Measurements from ENCODE around the gene ZDHHC13. TPM values are rescaled to one million over a fixed set of nuclear protein-coding genes. Genes with fewer than 3 reads are reported as not detected.

ZDHHC13 gene
- polyA plus RNA-seq, 1 of the 3 experiments (the other 2 are of a cell fraction): 8.2 TPM

DNA sequence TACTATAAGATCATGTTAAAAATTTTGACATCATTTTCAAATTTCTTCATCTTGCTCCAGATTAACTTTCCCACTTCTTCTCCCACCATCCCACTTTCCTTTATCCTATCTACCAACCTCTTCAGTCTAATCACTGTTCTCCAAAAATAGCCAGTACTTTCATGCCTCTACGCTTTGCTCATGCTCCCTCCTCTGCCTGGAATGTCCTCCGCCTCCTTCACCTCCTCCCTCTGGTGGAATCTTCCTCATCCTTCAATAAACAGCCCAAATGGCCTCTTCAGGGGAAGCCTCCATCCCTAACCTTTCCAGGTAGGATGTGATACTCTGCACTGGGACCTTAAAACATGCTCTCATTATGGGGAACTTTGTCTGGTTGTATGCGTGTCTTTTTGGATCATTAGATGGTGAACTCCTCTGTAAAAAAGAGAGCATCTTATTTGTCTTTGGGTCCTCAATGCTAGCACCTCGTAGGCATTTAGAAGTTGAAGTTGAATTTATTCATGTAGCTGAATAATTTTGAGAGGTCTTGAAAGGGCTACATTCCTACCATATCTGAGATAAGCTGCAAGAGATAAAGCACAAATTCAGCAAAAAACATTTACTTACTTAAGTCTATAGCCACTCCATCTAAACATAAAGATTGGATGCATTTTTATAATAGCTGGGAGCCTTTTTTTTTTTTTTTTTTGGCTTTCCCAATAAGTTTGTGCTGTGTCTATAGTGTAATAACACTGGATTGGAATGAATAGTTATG lies 92.8 kb downstream of the ZDHHC13 start:
- TF ChIP-seq, protein P1, sequence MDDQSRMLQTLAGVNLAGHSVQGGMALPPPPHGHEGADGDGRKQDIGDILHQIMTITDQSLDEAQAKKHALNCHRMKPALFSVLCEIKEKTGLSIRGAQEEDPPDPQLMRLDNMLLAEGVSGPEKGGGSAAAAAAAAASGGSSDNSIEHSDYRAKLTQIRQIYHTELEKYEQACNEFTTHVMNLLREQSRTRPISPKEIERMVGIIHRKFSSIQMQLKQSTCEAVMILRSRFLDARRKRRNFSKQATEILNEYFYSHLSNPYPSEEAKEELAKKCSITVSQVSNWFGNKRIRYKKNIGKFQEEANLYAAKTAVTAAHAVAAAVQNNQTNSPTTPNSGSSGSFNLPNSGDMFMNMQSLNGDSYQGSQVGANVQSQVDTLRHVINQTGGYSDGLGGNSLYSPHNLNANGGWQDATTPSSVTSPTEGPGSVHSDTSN (IDR thresholded peaks at IDR 0.05): no peak
- no peak for TF ChIP-seq MXI1 (IDR thresholded peaks at IDR 0.05; ENCODE audit: low read depth, low read length)
- no peak for TF ChIP-seq FOSL2 (IDR thresholded peaks at IDR 0.05; ENCODE audit: borderline replicate concordance, low read depth)
- TF ChIP-seq RFX5 (IDR thresholded peaks at IDR 0.05; ENCODE audit: low read length): no peak
- TF ChIP-seq FOXJ3 (CRISPR knock-in tag; IDR thresholded peaks at IDR 0.05): no peak
- no peak for TF ChIP-seq SMC3 (IDR thresholded peaks at IDR 0.05; ENCODE audit: low read depth, low read length)
- TF ChIP-seq SIN3A (IDR thresholded peaks at IDR 0.05; ENCODE audit: borderline replicate concordance, low read depth, low read length): no peak
- no peak for TF ChIP-seq NFIC (IDR thresholded peaks at IDR 0.05; ENCODE audit: borderline replicate concordance)
- TF ChIP-seq, protein P2, sequence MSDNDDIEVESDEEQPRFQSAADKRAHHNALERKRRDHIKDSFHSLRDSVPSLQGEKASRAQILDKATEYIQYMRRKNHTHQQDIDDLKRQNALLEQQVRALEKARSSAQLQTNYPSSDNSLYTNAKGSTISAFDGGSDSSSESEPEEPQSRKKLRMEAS (IDR thresholded peaks at IDR 0.05; ENCODE audit: low read depth): no peak
- no peak for TF ChIP-seq CHD2 (IDR thresholded peaks at IDR 0.05; ENCODE audit: low read length, partially characterized antibody)
- no peak for TF ChIP-seq NRF1 (IDR thresholded peaks at IDR 0.05; ENCODE audit: low read depth, low read length)
- TF ChIP-seq, protein P3, sequence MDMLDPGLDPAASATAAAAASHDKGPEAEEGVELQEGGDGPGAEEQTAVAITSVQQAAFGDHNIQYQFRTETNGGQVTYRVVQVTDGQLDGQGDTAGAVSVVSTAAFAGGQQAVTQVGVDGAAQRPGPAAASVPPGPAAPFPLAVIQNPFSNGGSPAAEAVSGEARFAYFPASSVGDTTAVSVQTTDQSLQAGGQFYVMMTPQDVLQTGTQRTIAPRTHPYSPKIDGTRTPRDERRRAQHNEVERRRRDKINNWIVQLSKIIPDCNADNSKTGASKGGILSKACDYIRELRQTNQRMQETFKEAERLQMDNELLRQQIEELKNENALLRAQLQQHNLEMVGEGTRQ (IDR thresholded peaks at IDR 0.05; ENCODE audit: borderline replicate concordance, low read depth, low read length): no peak
- no peak for TF ChIP-seq POLR2AphosphoS5 (IDR thresholded peaks at IDR 0.05; ENCODE audit: low read depth, low read length)
- TF ChIP-seq GATA2 (CRISPR knock-in tag; IDR thresholded peaks at IDR 0.05): no peak
- TF ChIP-seq TAF1 (IDR thresholded peaks at IDR 0.05; ENCODE audit: borderline replicate concordance, low read depth, low read length): no peak
- DNase-seq: no peak
- no peak overlapping the region for H3K27ac ChIP-seq (ENCODE audit: low read depth in 2 of 2, low read length in 1 of 2)
- 65% methylated on average over 4 of the region's 4 CpGs for WGBS (ENCODE audit: low lambda C conversion rate)
- POLR2A ChIA-PET: no interaction called here
- no peaks in the 10 kb centered on the region for H3K36me3 ChIP-seq (replicated peaks in 1 of 2; ENCODE audit: control insufficient read depth in 1 of 2, insufficient read depth in 2 of 2, low read length in 1 of 2)
- no peaks in the 10 kb centered on the region for H3K9me3 ChIP-seq
- H3K4me3 ChIP-seq (ENCODE audit: low read depth in 2 of 2, low read length in 1 of 2): no peak overlapping the region
- H3K27me3 ChIP-seq (ENCODE audit: insufficient read depth): no peaks in the 10 kb centered on the region; the same call in 1 of the 2 replicates
- H3K9ac ChIP-seq: no peak overlapping the region
- no peaks in the 10 kb centered on the region for H3K79me2 ChIP-seq (ENCODE audit: insufficient read depth)
- H4K20me1 ChIP-seq (ENCODE audit: insufficient read depth): no peaks in the 10 kb centered on the region
- no peaks in the 10 kb centered on the region for H3F3A ChIP-seq (replicated peaks; ENCODE audit: insufficient read depth)
- H3K4me1 ChIP-seq (ENCODE audit: control insufficient read depth in 1 of 2, insufficient read depth in 2 of 2, low read depth in 1 of 2, low read length in 1 of 2): no peaks in the 10 kb centered on the region
- no peak overlapping the region for H2AFZ ChIP-seq (ENCODE audit: low read depth)
- CTCF ChIA-PET: interaction anchor here (1.2 kb wide), 1 partner anchor 139 kb away, joined by 3 read pairs; no protein-coding TSS in a partner anchor
- H3K9me2 ChIP-seq: no peaks in the 10 kb centered on the region
- H3K4me2 ChIP-seq: no peak overlapping the region

DNA sequence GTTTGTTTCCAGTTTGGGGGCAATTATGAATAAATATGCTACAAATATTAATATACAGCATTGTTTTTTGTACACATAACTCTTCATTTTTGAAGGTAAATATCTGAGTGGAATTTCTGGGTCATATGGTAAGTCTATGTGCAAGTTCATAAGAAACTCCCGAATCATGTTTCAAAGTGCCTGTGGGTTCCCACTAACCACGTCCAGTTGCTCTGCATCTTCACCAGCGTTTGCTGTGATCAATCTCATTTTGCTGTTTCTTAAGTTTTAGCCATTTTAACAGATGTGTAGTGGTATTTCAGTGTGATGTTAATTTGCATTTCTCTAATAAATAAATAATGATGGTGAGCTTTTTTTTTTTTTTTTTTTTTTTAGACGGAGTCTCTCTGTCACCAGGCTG lies 99.1 kb downstream of the ZDHHC13 start:
- no peak overlapping the region for H3K9ac ChIP-seq
- H3K9me2 ChIP-seq: no peaks in the 10 kb centered on the region
- H3K79me2 ChIP-seq (ENCODE audit: insufficient read depth): no peaks in the 10 kb centered on the region
- ChIA-PET POLR2A (no interaction called here), CTCF (interaction anchor here (3.6 kb wide), 1 partner anchor 43 kb away, joined by 13 read pairs; no protein-coding TSS in a partner anchor)
- DNase-seq: no peak
- no peaks in the 10 kb centered on the region for H3K9me3 ChIP-seq
- no peaks in the 10 kb centered on the region for H3F3A ChIP-seq (replicated peaks; ENCODE audit: insufficient read depth)
- H3K27me3 ChIP-seq (ENCODE audit: insufficient read depth): no peaks in the 10 kb centered on the region
- H3K4me2 ChIP-seq: no peak overlapping the region
- H2AFZ ChIP-seq (ENCODE audit: low read depth): no peak overlapping the region
- no peak overlapping the region for H3K27ac ChIP-seq (ENCODE audit: low read depth in 2 of 2, low read length in 1 of 2)
- H4K20me1 ChIP-seq (ENCODE audit: insufficient read depth): no peaks in the 10 kb centered on the region
- 69% methylated on average over 4 of the region's 4 CpGs for WGBS (ENCODE audit: low lambda C conversion rate)
- peaks cover 0 to 6% of the 10 kb centered on the region in 2 experiments; a peak in 1 of 4 replicates for H3K4me1 ChIP-seq (ENCODE audit: control insufficient read depth in 1 of 2, insufficient read depth in 2 of 2, low read depth in 1 of 2, low read length in 1 of 2)
- H3K36me3 ChIP-seq (replicated peaks in 1 of 2; ENCODE audit: control insufficient read depth in 1 of 2, insufficient read depth in 2 of 2, low read length in 1 of 2): no peaks in the 10 kb centered on the region
- H3K4me3 ChIP-seq (ENCODE audit: low read depth in 2 of 2, low read length in 1 of 2): no peak overlapping the region
- no peak for TF ChIP-seq NFIC (IDR thresholded peaks at IDR 0.05; ENCODE audit: borderline replicate concordance)
- TF ChIP-seq, protein P2 (IDR thresholded peaks at IDR 0.05; ENCODE audit: low read depth): no peak
- TF ChIP-seq, protein P4, sequence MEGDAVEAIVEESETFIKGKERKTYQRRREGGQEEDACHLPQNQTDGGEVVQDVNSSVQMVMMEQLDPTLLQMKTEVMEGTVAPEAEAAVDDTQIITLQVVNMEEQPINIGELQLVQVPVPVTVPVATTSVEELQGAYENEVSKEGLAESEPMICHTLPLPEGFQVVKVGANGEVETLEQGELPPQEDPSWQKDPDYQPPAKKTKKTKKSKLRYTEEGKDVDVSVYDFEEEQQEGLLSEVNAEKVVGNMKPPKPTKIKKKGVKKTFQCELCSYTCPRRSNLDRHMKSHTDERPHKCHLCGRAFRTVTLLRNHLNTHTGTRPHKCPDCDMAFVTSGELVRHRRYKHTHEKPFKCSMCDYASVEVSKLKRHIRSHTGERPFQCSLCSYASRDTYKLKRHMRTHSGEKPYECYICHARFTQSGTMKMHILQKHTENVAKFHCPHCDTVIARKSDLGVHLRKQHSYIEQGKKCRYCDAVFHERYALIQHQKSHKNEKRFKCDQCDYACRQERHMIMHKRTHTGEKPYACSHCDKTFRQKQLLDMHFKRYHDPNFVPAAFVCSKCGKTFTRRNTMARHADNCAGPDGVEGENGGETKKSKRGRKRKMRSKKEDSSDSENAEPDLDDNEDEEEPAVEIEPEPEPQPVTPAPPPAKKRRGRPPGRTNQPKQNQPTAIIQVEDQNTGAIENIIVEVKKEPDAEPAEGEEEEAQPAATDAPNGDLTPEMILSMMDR (IDR thresholded peaks at IDR 0.05): no peak
- TF ChIP-seq, protein P1 (IDR thresholded peaks at IDR 0.05): no peak
- TF ChIP-seq FOXM1 (IDR thresholded peaks at IDR 0.05; ENCODE audit: low read depth): no peak
- TF ChIP-seq, protein P5, sequence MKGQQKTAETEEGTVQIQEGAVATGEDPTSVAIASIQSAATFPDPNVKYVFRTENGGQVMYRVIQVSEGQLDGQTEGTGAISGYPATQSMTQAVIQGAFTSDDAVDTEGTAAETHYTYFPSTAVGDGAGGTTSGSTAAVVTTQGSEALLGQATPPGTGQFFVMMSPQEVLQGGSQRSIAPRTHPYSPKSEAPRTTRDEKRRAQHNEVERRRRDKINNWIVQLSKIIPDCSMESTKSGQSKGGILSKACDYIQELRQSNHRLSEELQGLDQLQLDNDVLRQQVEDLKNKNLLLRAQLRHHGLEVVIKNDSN (IDR thresholded peaks at IDR 0.05; ENCODE audit: borderline replicate concordance, low read depth): no peak
- TF ChIP-seq RAD21 (IDR thresholded peaks at IDR 0.05; ENCODE audit: low read length): no peak
- TF ChIP-seq GABPA (IDR thresholded peaks at IDR 0.05; ENCODE audit: low read depth): no peak
- no peak for TF ChIP-seq TCF12 (IDR thresholded peaks at IDR 0.05)
- TF ChIP-seq MEF2A (IDR thresholded peaks at IDR 0.05; ENCODE audit: borderline replicate concordance, low read depth): no peak
